Neural cell (in vitro differentiated cells): ENCODE measurements around the gene ADCY2. TPM values are rescaled to one million over a fixed set of nuclear protein-coding genes. Genes with fewer than 3 reads are reported as not detected.

Experiments used
- H2AFZ ChIP-seq: fragments of 200-600, 300-800 bp; sonication (generic), shearing (Covaris generic); 2 replicates; pipeline ENCODE4 v1.6.0; 2014; ENCODE audit warnings: low read depth, mild to moderate bottlenecking, antibody characterized with exemption, low read length, moderate library complexity
- H3F3A ChIP-seq: fragments of 200-600 bp; shearing (Covaris generic); 2 replicates; pipeline ENCODE4 v1.6.1; 2016; ENCODE audit warnings: mild to moderate bottlenecking, moderate library complexity, mixed read lengths, antibody characterized with exemption, low read length; ENCODE audit not compliant: insufficient read depth, poor library complexity, severe bottlenecking
- H3K27ac ChIP-seq: fragments of 200-600, 300-800 bp; sonication (generic), shearing (Covaris generic); 2 replicates; pipeline ENCODE4 v1.5.1; 2014; ENCODE audit warnings: mild to moderate bottlenecking, low read length, moderate library complexity
- H3K27me3 ChIP-seq: fragments of 300-800, 200-600 bp; sonication (generic), shearing (Covaris generic); 2 replicates; pipeline ENCODE4 v1.6.0; 2014; ENCODE audit warnings: mild to moderate bottlenecking, low read depth, low read length, moderate library complexity; ENCODE audit not compliant: insufficient read depth
- H3K36me3 ChIP-seq: fragments of 300-800, 200-600 bp; sonication (generic), shearing (Covaris generic); 2 replicates; pipeline ENCODE4 v1.5.1; 2014; ENCODE audit warnings: mild to moderate bottlenecking, antibody characterized with exemption, low read length, moderate library complexity; ENCODE audit not compliant: insufficient read depth
- H3K4me2 ChIP-seq: fragments of 300-800, 200-600 bp; sonication (generic), shearing (Covaris generic); 2 replicates; pipeline ENCODE4 v1.6.0; 2014; ENCODE audit warnings: mild to moderate bottlenecking, low read length
- H3K4me3 ChIP-seq: fragments of 300-800, 200-600 bp; sonication (generic), shearing (Covaris generic); 2 replicates; pipeline ENCODE4 v1.5.1; 2014; ENCODE audit warnings: mild to moderate bottlenecking, low read length, moderate library complexity
- H3K79me2 ChIP-seq: fragments of 200-600 bp; shearing (Covaris generic); replicated peaks from 2 replicates; pipeline ENCODE4 v1.6.0; 2014; ENCODE audit warnings: mild to moderate bottlenecking, low read length, moderate library complexity; ENCODE audit not compliant: insufficient read depth
- H3K9ac ChIP-seq: fragments of 300-800, 200-600 bp; sonication (generic), shearing (Covaris generic); 2 replicates; pipeline ENCODE4 v1.6.1; 2016; ENCODE audit warnings: mild to moderate bottlenecking, low read length, mixed read lengths
- H3K9me2 ChIP-seq: fragments of 200-600 bp; shearing (Covaris generic); 2 replicates; pipeline ENCODE4 v1.6.1; 2016; ENCODE audit warnings: mild to moderate bottlenecking, low read length, mixed read lengths; ENCODE audit not compliant: insufficient read depth
- H3K9me3 ChIP-seq: fragments of 200-600, 300-800 bp; sonication (generic), shearing (Covaris generic); 2 replicates; pipeline ENCODE4 v1.6.1; 2016; ENCODE audit warnings: mild to moderate bottlenecking, mixed run types, low read length, moderate library complexity, mixed read lengths
- H4K20me1 ChIP-seq: fragments of 200-600 bp; shearing (Covaris generic); 2 replicates; pipeline ENCODE4 v1.6.1; 2016; ENCODE audit warnings: mild to moderate bottlenecking, mixed run types; ENCODE audit not compliant: insufficient read depth
- EP300 ChIP-seq: fragments of 450-650 bp; conservative IDR thresholded peaks from 2 replicates; pipeline ENCODE4 v1.6.1; 2014; ENCODE audit warnings: antibody characterized with exemption, mild to moderate bottlenecking, moderate library complexity; ENCODE audit not compliant: poor library complexity, severe bottlenecking
- EZH2 ChIP-seq: fragments of 200-600, 300-800 bp; shearing (Covaris generic), sonication (generic); IDR thresholded peaks from 2 replicates; pipeline ENCODE4 v1.6.1; 2014; ENCODE audit warnings: antibody characterized with exemption, low read length, borderline replicate concordance, mild to moderate bottlenecking; ENCODE audit not compliant: insufficient read depth, poor library complexity, severe bottlenecking
- MXI1 ChIP-seq: fragments of 450-650 bp; conservative IDR thresholded peaks from 2 replicates; pipeline ENCODE4 v1.6.1; 2014; ENCODE audit warnings: antibody characterized with exemption, mild to moderate bottlenecking; ENCODE audit not compliant: poor library complexity, severe bottlenecking
- POLR2AphosphoS5 ChIP-seq: IDR thresholded peaks from 2 replicates; pipeline ENCODE4 v1.6.1; 2012
- RAD21 ChIP-seq: fragments of 450-650 bp; conservative IDR thresholded peaks from 2 replicates; pipeline ENCODE4 v1.6.1; 2014; ENCODE audit warnings: antibody characterized with exemption, mild to moderate bottlenecking, moderate library complexity
- REST ChIP-seq: IDR thresholded peaks from 2 replicates; pipeline ENCODE4 v1.6.1; 2012; ENCODE audit warnings: borderline replicate concordance
- polyA plus RNA-seq: library from polyadenylated mRNA; depleted of rRNA; stranded (reverse); fragments of >200 nt; gene quantifications from 2 replicates; pipeline ENCODE4 v1.2.3, GENCODE V29; 2014
- TF ChIP-seq, protein P1 (sequence below): fragments of 450-650 bp; IDR thresholded peaks from 2 replicates; pipeline ENCODE4 v1.5.1; 2014; ENCODE audit warnings: antibody characterized with exemption, mild to moderate bottlenecking, moderate library complexity; ENCODE audit not compliant: poor library complexity, severe bottlenecking

ADCY2 gene
- polyA plus RNA-seq, 1 donor from 2014 or later: 1.9 TPM

- Histone ChIP-seq H3K27ac (no peak overlapping the region), H3K9me2 (no peaks in the 10 kb centered on the region), H2AFZ (no peak overlapping the region), H3K9me3 (peaks cover 5% of the 10 kb centered on the region), H4K20me1 (no peaks in the 10 kb centered on the region), H3K4me2 (no peak overlapping the region), H3K79me2 (no peaks in the 10 kb centered on the region), H3K27me3 (no peaks in the 10 kb centered on the region), H3F3A (no peaks in the 10 kb centered on the region), H3K4me3 (no peak overlapping the region), H3K36me3 (no peaks in the 10 kb centered on the region), H3K9ac (no peak overlapping the region)
- TF ChIP-seq EZH2 (no peak), MXI1 (no peak)
Observed at GRCh38 chr5:7673658-7674057, 277.7 kb downstream of the ADCY2 start.

DNA sequence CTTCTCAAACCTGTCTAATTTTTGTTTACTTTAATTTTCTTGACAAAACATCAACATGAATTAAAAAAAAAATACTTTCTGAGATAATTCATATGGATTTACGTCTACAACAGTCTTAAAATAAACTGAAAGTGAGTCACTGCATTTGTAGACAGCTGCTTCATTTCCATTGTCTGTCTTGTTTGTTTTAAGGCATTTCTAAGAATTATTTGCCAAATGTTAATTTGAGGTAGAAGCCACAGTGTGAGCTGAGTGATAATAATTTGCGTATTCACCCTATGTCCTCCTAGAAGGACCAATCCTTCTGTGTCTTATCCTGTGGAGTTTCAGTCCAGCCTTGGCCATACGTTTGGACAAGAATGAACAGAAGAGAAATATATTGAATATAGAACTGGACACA is 280.5 kb downstream of the ADCY2 start:
- H3K9ac ChIP-seq: no peak overlapping the region
- H3K4me2 ChIP-seq: no peak overlapping the region
- no peak overlapping the region for H3K27ac ChIP-seq
- H3K36me3 ChIP-seq: no peaks in the 10 kb centered on the region
- no peaks in the 10 kb centered on the region for H3F3A ChIP-seq
- no peak overlapping the region for H3K4me3 ChIP-seq
- no peaks in the 10 kb centered on the region for H3K79me2 ChIP-seq
- H4K20me1 ChIP-seq: no peaks in the 10 kb centered on the region
- TF ChIP-seq, protein P1, sequence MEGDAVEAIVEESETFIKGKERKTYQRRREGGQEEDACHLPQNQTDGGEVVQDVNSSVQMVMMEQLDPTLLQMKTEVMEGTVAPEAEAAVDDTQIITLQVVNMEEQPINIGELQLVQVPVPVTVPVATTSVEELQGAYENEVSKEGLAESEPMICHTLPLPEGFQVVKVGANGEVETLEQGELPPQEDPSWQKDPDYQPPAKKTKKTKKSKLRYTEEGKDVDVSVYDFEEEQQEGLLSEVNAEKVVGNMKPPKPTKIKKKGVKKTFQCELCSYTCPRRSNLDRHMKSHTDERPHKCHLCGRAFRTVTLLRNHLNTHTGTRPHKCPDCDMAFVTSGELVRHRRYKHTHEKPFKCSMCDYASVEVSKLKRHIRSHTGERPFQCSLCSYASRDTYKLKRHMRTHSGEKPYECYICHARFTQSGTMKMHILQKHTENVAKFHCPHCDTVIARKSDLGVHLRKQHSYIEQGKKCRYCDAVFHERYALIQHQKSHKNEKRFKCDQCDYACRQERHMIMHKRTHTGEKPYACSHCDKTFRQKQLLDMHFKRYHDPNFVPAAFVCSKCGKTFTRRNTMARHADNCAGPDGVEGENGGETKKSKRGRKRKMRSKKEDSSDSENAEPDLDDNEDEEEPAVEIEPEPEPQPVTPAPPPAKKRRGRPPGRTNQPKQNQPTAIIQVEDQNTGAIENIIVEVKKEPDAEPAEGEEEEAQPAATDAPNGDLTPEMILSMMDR: no peak
- TF ChIP-seq EP300 (no peak), POLR2AphosphoS5 (no peak), EZH2 (no peak), RAD21 (no peak)
- no peaks in the 10 kb centered on the region for H3K9me2 ChIP-seq
- H2AFZ ChIP-seq: no peak overlapping the region
- no peaks in the 10 kb centered on the region for H3K9me3 ChIP-seq
- H3K27me3 ChIP-seq: no peaks in the 10 kb centered on the region

DNA sequence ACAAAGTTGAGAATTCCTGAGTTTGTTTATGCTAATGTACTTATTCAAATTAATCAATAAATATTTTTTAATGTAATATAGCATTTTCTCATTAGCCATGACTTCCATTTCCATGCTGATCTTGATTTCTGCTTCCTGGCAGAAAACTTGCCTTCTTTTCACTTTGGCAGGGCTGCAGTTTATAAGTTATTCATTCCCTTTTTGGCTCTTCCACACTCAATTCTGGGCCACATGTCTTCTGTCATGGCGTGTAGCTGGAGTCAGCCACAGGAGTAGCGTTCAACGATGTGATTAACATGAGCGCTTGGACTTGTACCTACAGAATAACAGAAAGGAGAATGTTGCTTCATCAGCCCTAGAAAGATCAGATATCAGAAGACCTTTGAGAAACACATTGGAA is 282.1 kb downstream of the ADCY2 start:
- Histone ChIP-seq H3K9me2 (no peaks in the 10 kb centered on the region), H3K27me3 (no peaks in the 10 kb centered on the region), H3K27ac (no peak overlapping the region), H4K20me1 (no peaks in the 10 kb centered on the region), H3K4me3 (no peak overlapping the region), H3K9ac (no peak overlapping the region), H3K36me3 (no peaks in the 10 kb centered on the region), H3K9me3 (no peaks in the 10 kb centered on the region), H3F3A (no peaks in the 10 kb centered on the region), H3K79me2 (no peaks in the 10 kb centered on the region), H3K4me2 (no peak overlapping the region), H2AFZ (no peak overlapping the region)
- TF ChIP-seq RAD21 (no peak), REST (no peak)
